ENCODE measurements around the gene ENG.

Gene ENG

DNA sequence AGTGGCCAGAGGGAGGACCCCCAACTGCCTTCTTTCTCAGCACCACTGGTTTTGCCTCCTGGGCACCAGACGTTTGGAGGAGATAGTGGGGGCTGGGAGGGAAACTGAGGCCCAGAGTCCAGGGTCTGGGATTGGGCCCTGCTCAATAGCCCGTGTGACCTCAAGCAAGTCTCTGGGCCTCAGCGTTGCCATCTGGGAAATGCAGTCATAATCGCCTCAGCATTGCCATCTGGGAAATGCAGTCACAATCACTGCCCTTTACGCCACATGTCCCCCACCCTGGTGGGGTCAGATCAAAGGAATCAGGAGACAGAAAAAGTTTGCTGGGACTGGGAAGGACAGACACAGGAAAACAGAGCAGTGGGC is 77.6 kb downstream of the ENG start:
- DNase-seq (ENCODE audit: low spot score), result no peak

DNA sequence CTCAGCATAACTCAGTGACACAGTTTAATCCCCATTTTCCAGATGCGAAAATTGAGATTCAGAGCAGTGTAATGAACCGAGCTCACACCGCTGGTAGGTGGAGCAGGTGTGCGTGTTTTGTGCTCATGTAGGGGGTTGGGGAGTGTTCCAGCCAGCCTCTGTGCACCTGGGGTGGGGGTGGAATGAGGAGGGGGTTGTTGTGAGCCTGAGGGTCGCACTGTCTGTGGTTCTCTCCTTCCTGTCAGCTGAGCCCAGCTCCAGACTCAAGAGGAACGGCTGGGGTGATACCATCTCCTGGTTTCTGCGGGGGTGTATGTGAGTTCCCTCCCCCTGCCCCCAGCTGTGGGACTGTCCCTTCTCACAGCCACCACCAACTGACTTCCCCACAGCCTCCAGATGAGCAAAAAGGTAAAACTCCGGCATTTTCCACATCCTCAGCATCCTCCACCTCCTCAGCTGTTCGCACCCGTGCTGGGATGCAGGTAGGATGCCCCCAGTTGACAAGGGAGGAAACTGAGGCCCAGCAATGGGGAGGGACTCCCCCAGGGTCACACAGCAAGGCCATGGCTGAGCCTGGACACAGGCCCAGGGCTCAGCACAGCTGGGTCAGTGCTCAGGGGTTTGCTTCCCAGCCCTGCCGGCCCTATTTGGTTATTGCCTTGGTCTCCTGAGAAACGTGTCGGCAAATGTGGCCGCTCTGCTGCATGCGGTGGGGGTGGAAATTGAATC is 78.1 kb downstream of the ENG start:
- DNase-seq (ENCODE audit: low spot score), result no peak

DNA sequence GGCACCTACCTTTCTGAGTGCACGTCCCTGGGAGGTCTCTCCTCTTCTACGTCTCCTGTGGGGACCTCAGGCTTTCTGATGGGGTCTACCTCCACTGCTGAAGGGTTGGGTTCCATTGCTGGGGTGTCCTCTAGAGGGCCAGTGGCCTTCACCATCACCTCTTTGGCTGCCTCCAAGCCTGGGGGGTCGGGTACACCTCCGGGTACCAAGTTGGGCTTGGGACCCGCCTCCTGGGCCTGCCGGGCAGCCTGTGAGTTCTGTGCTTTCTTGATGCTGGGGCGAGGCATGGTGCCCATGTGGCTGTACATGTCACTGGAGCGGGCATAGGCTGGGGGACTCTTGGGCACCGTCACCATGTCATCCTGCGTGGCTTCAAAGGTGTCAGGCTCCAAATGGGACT is 80.5 kb downstream of the ENG start:
- DNase-seq (ENCODE audit: low spot score), result no peak

DNA sequence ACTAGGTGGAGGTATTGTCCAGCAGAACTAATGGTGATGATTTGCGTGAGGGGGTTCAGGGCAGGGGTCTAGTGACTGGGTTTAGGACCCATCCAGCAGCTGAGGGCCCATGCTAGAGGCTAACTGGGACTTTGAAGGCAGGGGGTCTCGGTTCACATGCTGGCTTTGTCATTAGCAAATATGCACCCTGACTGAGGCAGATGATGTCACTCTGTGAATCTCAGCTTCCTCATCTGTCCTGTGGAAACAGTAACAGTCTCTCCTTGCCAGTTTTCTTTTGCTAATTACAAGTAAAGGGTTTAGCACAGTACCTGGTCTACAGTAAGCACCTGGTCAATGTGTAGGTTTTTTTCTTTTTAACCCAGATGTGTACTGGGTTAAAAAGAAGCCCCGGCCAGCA is 81.2 kb downstream of the ENG start:
- DNase-seq (ENCODE audit: low spot score), result no peak

DNA sequence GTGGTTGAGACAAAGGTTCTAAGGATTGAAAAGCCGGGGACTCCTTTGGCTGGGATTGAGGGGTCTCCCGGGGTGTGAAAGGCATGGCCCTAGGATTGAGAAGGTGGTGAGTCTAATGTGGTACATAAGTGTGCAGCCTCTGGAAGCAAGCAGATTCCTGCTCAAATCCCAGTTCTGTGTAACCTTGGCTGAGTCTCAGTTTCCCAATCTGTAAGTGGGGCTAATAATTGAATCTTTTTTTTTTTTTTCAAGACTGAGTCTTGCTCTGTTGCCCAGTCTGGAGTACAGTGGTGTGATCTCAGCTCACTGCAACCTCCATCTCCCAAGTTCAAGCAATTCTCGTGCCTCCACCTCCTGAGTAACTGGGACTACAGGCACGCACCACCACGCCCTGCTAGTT is 81.9 kb downstream of the ENG start:
- no peak for DNase-seq (ENCODE audit: low spot score)

DNA sequence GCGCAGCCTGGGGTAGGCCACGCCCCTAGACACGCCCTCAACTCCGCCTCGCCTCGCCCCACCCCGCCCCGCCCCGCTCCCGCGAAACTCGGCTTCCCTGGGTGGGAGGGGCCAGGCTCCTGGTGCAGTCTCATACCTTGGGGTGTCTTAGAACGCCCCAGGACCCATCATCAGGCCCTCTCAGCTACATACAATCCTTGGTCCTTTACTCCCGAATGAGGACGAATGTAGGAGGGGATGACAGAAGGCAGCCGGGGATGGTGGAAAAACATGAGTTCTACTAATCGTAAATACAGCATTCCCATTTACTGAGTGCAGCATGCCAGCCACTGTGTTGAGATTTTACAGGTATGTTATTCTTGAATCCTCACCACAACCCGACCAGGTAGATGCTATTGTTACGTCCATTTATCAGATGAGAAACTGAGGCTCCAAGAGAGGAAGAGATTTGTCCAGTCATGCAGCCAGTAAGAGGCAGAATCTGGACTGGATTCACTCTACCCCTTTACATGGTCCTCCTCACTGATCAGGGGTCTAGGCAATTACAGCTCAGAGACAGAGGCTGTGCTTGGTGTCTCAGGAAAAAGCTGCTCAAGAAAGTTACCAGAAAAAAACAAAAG is 82.8 kb downstream of the ENG start:
- no peak for DNase-seq (ENCODE audit: low spot score)

DNA sequence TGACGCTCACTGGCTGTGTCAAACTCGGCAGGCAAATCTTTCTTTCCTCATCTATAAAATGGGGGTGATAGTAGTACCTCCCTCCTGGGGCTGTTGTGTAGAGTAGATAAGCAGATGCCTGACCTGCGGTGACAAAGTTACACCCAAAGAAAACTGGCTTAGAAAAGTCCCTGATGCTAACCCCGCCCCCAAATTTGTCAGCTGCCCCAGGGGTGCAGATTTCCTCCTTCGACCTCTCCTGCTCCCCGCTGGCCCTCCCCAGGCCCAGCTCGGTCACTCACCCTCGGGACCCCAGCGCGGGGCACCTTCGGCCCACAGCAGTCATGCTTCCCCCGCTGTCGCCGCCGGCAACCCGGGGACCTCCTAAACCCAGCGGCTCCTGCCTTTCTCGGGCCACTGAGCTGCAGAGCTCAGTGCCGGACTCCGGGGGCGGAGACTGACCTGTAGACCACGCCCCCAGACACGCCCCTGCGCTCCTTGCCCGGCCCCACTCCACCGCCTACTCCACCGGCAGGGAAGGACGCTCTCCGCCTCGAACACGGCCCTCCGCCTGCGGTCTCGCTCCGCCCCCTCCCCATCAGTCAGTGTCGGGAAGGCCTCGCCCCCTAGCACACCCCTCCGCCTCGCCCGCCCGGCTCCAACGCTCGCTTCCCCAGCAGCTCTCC is 83.4 kb downstream of the ENG start:
- DNase-seq (ENCODE audit: low spot score), result peak; percentile 99

DNA sequence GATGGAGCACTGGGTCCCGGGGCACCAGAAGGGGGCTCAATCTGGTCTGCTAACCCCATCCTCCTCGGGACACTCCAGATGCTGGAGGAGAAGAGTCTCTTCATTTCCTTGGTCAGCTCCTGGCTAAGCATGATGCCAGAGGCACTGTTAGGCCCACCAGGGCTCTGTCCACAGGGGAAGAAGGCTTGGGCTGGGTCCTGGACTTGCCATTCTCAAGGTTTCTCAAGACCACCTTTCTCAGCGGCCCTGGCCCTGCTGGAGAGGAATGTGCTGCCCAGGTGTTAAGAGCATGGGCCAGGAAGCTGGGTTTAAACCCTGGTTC is 83.9 kb downstream of the ENG start:
- DNase-seq (ENCODE audit: low spot score), result no peak

DNA sequence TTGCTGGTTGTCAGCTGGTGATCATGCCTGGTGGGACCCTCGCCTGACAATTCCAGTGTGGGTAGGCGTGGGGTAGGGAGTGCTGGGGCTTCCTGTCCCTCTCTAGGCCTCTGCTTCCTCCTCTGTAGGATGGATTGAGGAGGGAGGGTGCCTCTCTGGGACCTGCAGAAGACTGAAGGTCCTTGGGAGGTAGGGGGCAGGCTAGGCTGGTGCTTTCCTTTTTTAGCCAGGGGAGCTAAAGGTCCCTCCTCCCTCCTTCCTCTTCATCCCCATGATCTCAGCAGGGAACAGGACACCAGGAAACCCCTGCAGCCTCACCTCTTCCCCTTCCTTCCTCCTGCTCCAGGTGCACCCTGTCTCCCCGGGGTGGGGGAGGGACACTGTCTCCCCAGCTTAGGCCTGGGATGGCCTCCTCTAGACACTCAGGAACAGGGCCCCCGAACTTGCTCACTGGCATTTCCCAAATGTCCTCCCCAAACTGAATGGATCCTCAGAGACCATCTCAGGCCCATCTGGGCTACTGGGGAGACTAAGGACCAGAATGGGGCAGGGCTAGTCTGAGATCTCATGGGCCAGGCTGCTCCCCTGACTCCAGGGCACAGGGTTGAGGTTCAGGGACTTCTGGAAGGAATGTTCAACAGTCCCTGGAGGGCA is 84.4 kb downstream of the ENG start:
- DNase-seq (ENCODE audit: low spot score), result no peak

DNA sequence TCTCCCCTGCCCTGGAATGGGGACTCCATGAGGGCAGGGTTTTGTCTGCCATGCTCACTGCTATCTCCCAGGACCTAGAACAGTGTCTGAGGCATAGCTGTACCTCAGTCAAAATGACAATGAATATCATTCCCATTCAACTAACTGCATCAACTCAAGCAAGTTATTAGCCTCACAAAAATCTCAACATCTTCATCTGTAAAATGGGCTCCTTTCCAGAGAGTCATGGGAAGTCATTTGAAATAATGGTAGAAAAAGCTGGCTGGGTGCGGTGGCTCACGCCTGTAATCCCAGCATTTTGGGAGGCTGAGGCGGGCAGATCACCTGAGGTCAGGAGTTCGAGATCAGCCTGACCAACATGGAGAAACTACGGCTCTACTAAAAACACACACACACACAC is 85.4 kb downstream of the ENG start:
- DNase-seq (ENCODE audit: low spot score), result no peak

DNA sequence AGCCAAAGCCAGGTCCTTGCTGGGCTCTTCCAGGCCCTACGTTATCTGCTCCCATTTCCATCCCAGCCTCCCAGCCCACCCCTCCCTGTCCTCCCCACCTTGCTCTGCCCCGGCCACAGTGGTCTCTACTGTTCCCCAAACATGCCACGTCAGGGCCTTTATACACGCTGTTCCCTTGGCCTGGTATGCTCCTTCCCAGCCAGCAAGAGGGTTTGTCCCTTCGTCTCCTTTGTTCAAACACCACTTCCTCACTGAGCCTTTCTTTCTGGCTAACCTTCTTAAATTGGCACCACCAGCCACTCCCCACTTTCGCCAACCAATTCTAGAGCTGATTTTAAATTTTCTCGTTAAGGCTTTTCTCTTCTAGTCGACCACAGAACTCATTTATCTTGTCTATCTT is 85.8 kb downstream of the ENG start:
- no peak for DNase-seq (ENCODE audit: low spot score)

DNA sequence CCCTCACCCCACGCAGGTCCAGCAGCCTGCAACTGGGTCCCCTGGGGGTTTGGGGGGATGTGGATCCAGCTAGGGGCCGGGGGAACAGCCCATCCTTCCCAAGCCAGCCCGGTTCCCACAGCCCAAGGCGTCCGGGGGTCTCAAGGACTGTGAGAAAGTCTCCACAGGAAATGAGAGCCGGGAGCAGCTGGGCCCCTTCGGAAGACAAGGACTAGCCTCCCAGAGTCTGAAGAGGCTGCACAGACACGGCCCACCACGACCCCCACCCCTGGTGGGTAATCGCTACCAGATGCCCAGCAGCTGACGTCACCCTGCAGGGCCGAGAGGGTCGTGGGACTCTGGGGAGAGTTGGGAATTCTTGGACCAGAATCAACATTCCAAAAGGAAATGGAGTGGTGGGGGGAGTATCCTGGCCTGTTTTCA is 86.5 kb downstream of the ENG start:
- no peak for DNase-seq (ENCODE audit: low spot score)

DNA sequence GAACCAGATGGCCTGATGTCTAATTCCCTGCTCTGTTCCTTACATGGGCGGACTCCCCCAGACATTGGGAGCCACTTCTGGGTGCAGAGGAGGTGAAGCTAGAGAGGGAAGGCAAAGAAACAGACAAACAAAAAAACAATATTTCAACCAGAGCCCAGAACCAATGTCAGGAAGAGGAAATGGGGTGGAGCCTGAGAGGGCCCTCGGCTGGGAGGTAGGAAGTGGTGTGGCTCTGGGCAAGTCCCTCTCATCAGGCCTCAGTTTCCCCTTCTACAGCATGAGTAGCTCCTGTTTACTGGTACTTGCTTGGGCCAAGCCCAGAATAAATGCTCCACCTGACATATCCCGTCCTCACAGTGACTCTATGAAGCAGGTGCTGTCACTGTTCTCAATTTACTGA is 87.0 kb downstream of the ENG start:
- no peak for DNase-seq (ENCODE audit: low spot score)

DNA sequence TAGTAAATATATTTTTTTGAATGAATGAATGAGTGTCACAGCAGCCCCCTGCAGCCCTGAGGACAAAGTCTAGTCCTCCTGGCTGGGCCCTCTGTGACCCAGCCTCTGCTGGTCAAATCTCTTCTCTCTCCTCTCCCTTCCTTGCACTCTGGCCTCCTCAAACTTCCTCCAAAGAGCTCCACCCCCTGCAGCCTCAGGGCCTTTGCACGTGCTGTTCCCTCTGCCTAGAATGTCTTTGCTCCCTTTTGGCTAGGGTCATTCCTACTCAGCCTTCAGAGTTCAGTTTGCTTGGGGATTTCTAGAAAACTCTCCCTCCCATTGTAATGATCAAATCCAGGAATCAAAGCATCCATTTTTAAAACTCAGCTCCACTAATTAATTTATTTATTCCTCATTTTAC is 89.0 kb downstream of the ENG start:
- DNase-seq (ENCODE audit: low spot score), result no peak

All from RKO (cell line).